ENCODE measurements around the gene SLC25A11. TPM values are rescaled to one million over a fixed set of nuclear protein-coding genes. Genes with fewer than 3 reads are reported as not detected.

The SLC25A11 gene
- total RNA-seq, 1 donor from 2014 or later = 45.7 TPM

GRCh38 chr17:4900231-4901107, 39.4 kb downstream of the SLC25A11 start:
- peak overlapping the region; percentile 50 to 56 for H3K4me3 ChIP-seq
- H3K27me3 ChIP-seq = no peaks in the 10 kb centered on the region
- H3K9me3 ChIP-seq = no peaks in the 10 kb centered on the region
- intact Hi-C loops (cut with DNase I) = loop anchor here (10.0 kb wide), 1 partner anchor 164 kb away; no protein-coding TSS in a partner anchor
- no peak overlapping the region for H3K27ac ChIP-seq
- no peak for DNase-seq (ENCODE audit: extremely low spot score in 2 of 2)
- TF ChIP-seq POLR2AphosphoS5 (IDR thresholded peaks at IDR 0.05; ENCODE audit: insufficient read depth in 1 of 2, low read depth in 1 of 2) (no peak), CTCF (IDR thresholded peaks at IDR 0.05) (no peak), POLR2A (IDR thresholded peaks at IDR 0.05) (no peak)
- peaks cover 0 to 22% of the 10 kb centered on the region in 2 donors for H3K36me3 ChIP-seq
- H3K4me1 ChIP-seq = peaks cover 29% of the 10 kb centered on the region

- Histone ChIP-seq H3K27me3 (no peaks in the 10 kb centered on the region), H3K27ac (peak within 1 kb of the TSS; percentile 10), H3K4me1 (peaks cover 29% of the 10 kb centered on the region), H3K9me3 (no peaks in the 10 kb centered on the region), H3K36me3 (peaks cover 0 to 30% of the 10 kb centered on the region in 2 donors), H3K4me3 (peak within 1 kb of the TSS; percentile 50 to 56)
- no peak for DNase-seq (ENCODE audit: extremely low spot score in 2 of 2)
- TF ChIP-seq CTCF (IDR thresholded peaks at IDR 0.05) (no peak), POLR2AphosphoS5 (IDR thresholded peaks at IDR 0.05; ENCODE audit: insufficient read depth in 1 of 2, low read depth in 1 of 2) (peak in 1 of 2 donors; percentile 72)
- intact Hi-C loops (cut with DNase I) = loop anchor here (10.0 kb wide), 1 partner anchor 165 kb away; no protein-coding TSS in a partner anchor
These were observed 40.3 kb downstream of the SLC25A11 start, which contains the start of gene C17orf107 for GRCh38 chr17:4899341-4900230. TSS of gene C17orf107 (plus strand) at chr17:4899536. CDS start at chr17:4899763, 227 bp downstream.

GRCh38 chr17:4898927-4899326, 40.9 kb downstream of the SLC25A11 start:
- intact Hi-C loops (cut with DNase I) = no loop called here
- H3K27me3 ChIP-seq = no peaks in the 10 kb centered on the region
- H3K36me3 ChIP-seq = peaks cover 0 to 37% of the 10 kb centered on the region in 2 donors

GRCh38 chr17:4898351-4898750, 41.5 kb downstream of the SLC25A11 start:
- no peak for DNase-seq (ENCODE audit: extremely low spot score in 2 of 2)
- no peak overlapping the region for H3K4me3 ChIP-seq
- peaks cover 27% of the 10 kb centered on the region for H3K4me1 ChIP-seq
- no peaks in the 10 kb centered on the region for H3K27me3 ChIP-seq
- H3K36me3 ChIP-seq = peaks cover 0 to 42% of the 10 kb centered on the region in 2 donors
- no peak overlapping the region for H3K27ac ChIP-seq
- intact Hi-C loops (cut with DNase I) = no loop called here
- TF ChIP-seq POLR2AphosphoS5 (IDR thresholded peaks at IDR 0.05; ENCODE audit: insufficient read depth in 1 of 2, low read depth in 1 of 2) = no peak
- no peak for TF ChIP-seq POLR2A (IDR thresholded peaks at IDR 0.05)
- no peak for TF ChIP-seq CTCF (IDR thresholded peaks at IDR 0.05)
- H3K9me3 ChIP-seq = no peaks in the 10 kb centered on the region

More at GRCh38 chr17:4898927-4899326, 40.9 kb downstream of the SLC25A11 start:
- no peak for DNase-seq (ENCODE audit: extremely low spot score in 2 of 2)
- TF ChIP-seq POLR2A (IDR thresholded peaks at IDR 0.05) (no peak), CTCF (IDR thresholded peaks at IDR 0.05) (no peak), POLR2AphosphoS5 (IDR thresholded peaks at IDR 0.05; ENCODE audit: insufficient read depth in 1 of 2, low read depth in 1 of 2) (no peak)
- peaks cover 29% of the 10 kb centered on the region for H3K4me1 ChIP-seq
- H3K4me3 ChIP-seq = peak overlapping the region; percentile 50 to 56
- H3K9me3 ChIP-seq = no peaks in the 10 kb centered on the region
- H3K27ac ChIP-seq = peak overlapping the region; percentile 10

Data from vagina (tissue), 2 donors.